Adipose tissue (tissue), 3 donors: Measurements from ENCODE around the gene SCAI. TPM values are rescaled to one million over a fixed set of nuclear protein-coding genes. Genes with fewer than 3 reads are reported as not detected.
"Not testable (repeated sequence)": the region's sequence is repeated elsewhere in the genome, so short reads cannot be mapped to it uniquely, and the experiment has no call there.

Source experiments
- H3K27ac ChIP-seq: one replicate; pipeline ENCODE4 v1.5.1; 2013; ENCODE audit warnings: low read depth, low read length
- WGBS, 3 donors: extraction: QIAGEN DNeasy Blood & Tissue Kit; methylation state at CpG; one replicate each; pipeline ENCODE4 v1.1.7; 2013; 5-methylcytosine and 5-hydroxymethylcytosine counted together
- polyA plus RNA-seq, 3 donors: library from polyadenylated mRNA; stranded (reverse); fragments of 200-250 nt; gene quantifications; one replicate each; pipeline ENCODE4 v1.2.3, GENCODE V29; 2013
- donor health status: healthy with polysubstance abuse.
- donor health status: Bipolar disorder and iron deficiency.
- donor health status: healthy.

The SCAI gene
- polyA plus RNA-seq, 3 donors: 0.79 to 2.0 (median 0.84) TPM

GRCh38 chr9:125119643-125120286, 23.6 kb downstream of the SCAI start:
- WGBS, 3 donors: 52 to 68% (median 58%) methylated on average over 4 of the region's 4 CpGs
- no peak overlapping the region for H3K27ac ChIP-seq

- not testable (repeated sequence) for H3K27ac ChIP-seq
- 97 to 98% (median 97%) methylated on average over 2 of the region's 2 CpGs for whole genome bisulfite sequencing, 3 donors
Measured at GRCh38 chr9:125118696-125119095, 24.6 kb downstream of the SCAI start.

GRCh38 chr9:125114503-125114902, 28.8 kb downstream of the SCAI start:
- 85 to 100% (median 96%) methylated on average over 4 of the region's 4 CpGs for WGBS, 3 donors
- not testable (repeated sequence) for H3K27ac ChIP-seq

- WGBS, 3 donors: 91 to 97% (median 95%) methylated on average over 2 of the region's 2 CpGs
- no peak overlapping the region for H3K27ac ChIP-seq
Measured at GRCh38 chr9:125110464-125110863, 32.9 kb downstream of the SCAI start.

- 96 to 98% (median 98%) methylated on average over 18 to 28 of the region's 33 CpGs for WGBS, 3 donors
- not testable (repeated sequence) for H3K27ac ChIP-seq
Measured at GRCh38 chr9:125108541-125108940, 34.8 kb downstream of the SCAI start.

GRCh38 chr9:125106285-125106893, 36.9 kb downstream of the SCAI start:
- H3K27ac ChIP-seq: no peak overlapping the region

GRCh38 chr9:125103770-125104460, 39.4 kb downstream of the SCAI start:
- WGBS, 3 donors: 66 to 74% (median 67%) methylated on average over 3 of the region's 3 CpGs
- no peak overlapping the region for H3K27ac ChIP-seq

- 96 to 97% (median 97%) methylated on average over 1 of the region's 1 CpG for WGBS, 3 donors
- no peak overlapping the region for H3K27ac ChIP-seq
Measured at GRCh38 chr9:125103021-125103420, 40.3 kb downstream of the SCAI start.

- H3K27ac ChIP-seq: no peak overlapping the region
- WGBS, 3 donors: 87 to 95% (median 91%) methylated on average over 4 of the region's 4 CpGs
Measured at GRCh38 chr9:125100822-125101221, 42.5 kb downstream of the SCAI start.

- WGBS, 3 donors: 54 to 92% (median 85%) methylated on average over 3 of the region's 3 CpGs
- no peak overlapping the region for H3K27ac ChIP-seq
Measured at GRCh38 chr9:125099816-125100215, 43.5 kb downstream of the SCAI start.

GRCh38 chr9:125095821-125096443, 47.4 kb downstream of the SCAI start:
- 95 to 100% (median 98%) methylated on average over 2 of the region's 2 CpGs for WGBS, 3 donors
- no peak overlapping the region for H3K27ac ChIP-seq

- H3K27ac ChIP-seq: no peak overlapping the region
- WGBS, 3 donors: 80 to 84% (median 83%) methylated on average over 3 of the region's 3 CpGs
Measured at GRCh38 chr9:125091121-125091520, 52.2 kb downstream of the SCAI start.

- H3K27ac ChIP-seq: no peak overlapping the region
Measured at GRCh38 chr9:125089331-125089730, 54.0 kb downstream of the SCAI start.

GRCh38 chr9:125088752-125089151, 54.6 kb downstream of the SCAI start:
- H3K27ac ChIP-seq: no peak overlapping the region
- WGBS, 3 donors: 70 to 85% (median 73%) methylated on average over 5 of the region's 5 CpGs

- H3K27ac ChIP-seq: no peak overlapping the region
- whole genome bisulfite sequencing, 3 donors: 85 to 89% (median 87%) methylated on average over 6 of the region's 6 CpGs
Measured at GRCh38 chr9:125085703-125086477, 57.4 kb downstream of the SCAI start.

- not testable (repeated sequence) for H3K27ac ChIP-seq
- 81 to 97% (median 91%) methylated on average over 6 of the region's 6 CpGs for WGBS, 3 donors
Measured at GRCh38 chr9:125082197-125082596, 61.1 kb downstream of the SCAI start.

- WGBS, 3 donors: 84 to 94% (median 92%) methylated on average over 2 of the region's 2 CpGs
- H3K27ac ChIP-seq: not testable (repeated sequence)
Measured at GRCh38 chr9:125080797-125081196, 62.5 kb downstream of the SCAI start.

GRCh38 chr9:125079931-125080330, 63.4 kb downstream of the SCAI start:
- no peak overlapping the region for H3K27ac ChIP-seq
- WGBS, 3 donors: 63 to 81% (median 74%) methylated on average over 2 of the region's 2 CpGs

GRCh38 chr9:125075997-125076396, 67.3 kb downstream of the SCAI start:
- WGBS, 3 donors: 96 to 98% (median 98%) methylated on average over 7 of the region's 7 CpGs
- no peak overlapping the region for H3K27ac ChIP-seq
